ENCODE results near the gene IPO7. TPM values are rescaled to one million over a fixed set of nuclear protein-coding genes. Genes with fewer than 3 reads are reported as not detected.
A peak's percentile ranks its signal among the peaks of the same experiment; 100 is the strongest.

Gene IPO7
- total RNA-seq, 1 experiment from 2014 or later = 126 TPM

DNA sequence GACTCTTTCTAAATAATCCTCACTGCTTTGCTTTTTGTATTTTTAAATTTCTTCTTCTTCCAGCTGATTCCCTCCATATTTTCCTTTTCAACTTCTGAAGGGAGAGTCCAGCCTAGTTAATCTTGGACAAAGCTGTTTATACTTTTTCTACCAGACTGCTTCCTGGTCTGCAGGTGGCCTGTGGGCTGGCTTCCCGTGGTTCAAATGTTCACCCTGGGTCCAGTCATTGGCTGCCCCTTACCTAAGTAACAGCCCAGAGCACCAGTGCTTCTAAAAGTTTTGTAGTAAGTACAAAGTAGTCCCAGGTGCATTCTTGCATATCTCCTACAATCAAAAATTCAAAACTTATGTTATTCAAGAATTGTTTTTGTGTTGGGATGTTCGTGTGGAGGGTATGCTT is 95.4 kb downstream of the IPO7 start:
- H3K27me3 ChIP-seq (ENCODE audit: insufficient read depth, low read depth) = no peaks in the 10 kb centered on the region
- H3K4me3 ChIP-seq = no peak overlapping the region
- TF ChIP-seq, protein P1, sequence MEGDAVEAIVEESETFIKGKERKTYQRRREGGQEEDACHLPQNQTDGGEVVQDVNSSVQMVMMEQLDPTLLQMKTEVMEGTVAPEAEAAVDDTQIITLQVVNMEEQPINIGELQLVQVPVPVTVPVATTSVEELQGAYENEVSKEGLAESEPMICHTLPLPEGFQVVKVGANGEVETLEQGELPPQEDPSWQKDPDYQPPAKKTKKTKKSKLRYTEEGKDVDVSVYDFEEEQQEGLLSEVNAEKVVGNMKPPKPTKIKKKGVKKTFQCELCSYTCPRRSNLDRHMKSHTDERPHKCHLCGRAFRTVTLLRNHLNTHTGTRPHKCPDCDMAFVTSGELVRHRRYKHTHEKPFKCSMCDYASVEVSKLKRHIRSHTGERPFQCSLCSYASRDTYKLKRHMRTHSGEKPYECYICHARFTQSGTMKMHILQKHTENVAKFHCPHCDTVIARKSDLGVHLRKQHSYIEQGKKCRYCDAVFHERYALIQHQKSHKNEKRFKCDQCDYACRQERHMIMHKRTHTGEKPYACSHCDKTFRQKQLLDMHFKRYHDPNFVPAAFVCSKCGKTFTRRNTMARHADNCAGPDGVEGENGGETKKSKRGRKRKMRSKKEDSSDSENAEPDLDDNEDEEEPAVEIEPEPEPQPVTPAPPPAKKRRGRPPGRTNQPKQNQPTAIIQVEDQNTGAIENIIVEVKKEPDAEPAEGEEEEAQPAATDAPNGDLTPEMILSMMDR (conservative IDR thresholded peaks at IDR 0.05) = no peak
- TF ChIP-seq EZH2 (IDR thresholded peaks at IDR 0.05; ENCODE audit: low read depth) = no peak
- no peaks in the 10 kb centered on the region for H3K9me2 ChIP-seq (ENCODE audit: insufficient read depth)
- H3K36me3 ChIP-seq (ENCODE audit: low read depth) = no peaks in the 10 kb centered on the region
- no peak overlapping the region for H3K4me2 ChIP-seq
- H3F3A ChIP-seq (ENCODE audit: insufficient read depth, low read depth) = no peaks in the 10 kb centered on the region
- H3K9me3 ChIP-seq (ENCODE audit: insufficient read depth, low read depth) = no peaks in the 10 kb centered on the region
- H4K20me1 ChIP-seq (ENCODE audit: insufficient read depth) = no peaks in the 10 kb centered on the region
- CTCF ChIA-PET = no interaction called here
- POLR2A ChIA-PET (ENCODE audit: unreplicated experiment) = no interaction called here
- intact Hi-C loops (cut with micrococcal nuclease; ENCODE audit: unreplicated experiment) = no loop called here
- H3K4me1 ChIP-seq (replicated peaks; ENCODE audit: insufficient read depth) = no peaks in the 10 kb centered on the region
- DNase-seq = no peak
- no peak overlapping the region for H2AFZ ChIP-seq
- H3K27ac ChIP-seq = no peak overlapping the region
- no peaks in the 10 kb centered on the region for H3K79me2 ChIP-seq (ENCODE audit: low read depth)
- BruUV-seq (replicated peaks) = no TSS peak

DNA sequence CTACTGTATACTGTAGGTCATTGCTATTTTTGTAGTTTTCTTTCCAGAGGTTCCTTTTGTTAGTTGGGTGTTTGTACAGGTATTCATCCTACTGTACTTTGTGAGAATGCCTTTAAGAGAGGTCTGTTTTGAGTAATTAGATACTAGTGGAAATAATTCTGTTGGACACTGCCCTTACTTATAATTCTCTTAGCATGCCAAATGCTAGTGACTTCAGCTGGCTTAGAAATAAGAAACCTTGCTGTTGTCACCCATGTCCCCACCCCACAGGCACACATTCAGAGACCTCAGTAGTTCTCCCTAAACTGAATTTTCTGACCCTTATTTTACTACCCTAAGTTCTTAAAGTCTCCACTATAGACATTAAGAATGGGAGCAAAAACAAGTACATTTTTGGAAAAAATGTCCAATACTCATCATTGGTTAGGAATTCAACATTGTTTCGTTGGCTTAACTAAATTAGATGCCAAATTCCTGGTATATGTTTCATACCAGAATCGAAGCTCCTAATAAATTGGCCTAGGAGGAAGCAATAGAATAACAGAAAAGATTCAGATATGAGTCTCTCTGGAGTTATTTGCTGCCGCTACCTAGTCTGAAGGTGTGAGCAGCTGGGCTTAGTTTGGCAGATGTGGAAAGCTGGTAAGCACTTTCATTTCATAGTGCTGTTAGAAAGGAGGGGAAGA is 104.8 kb downstream of the IPO7 start:
- peak in 1 of 2 experiments; percentile 34 for DNase-seq
- Histone ChIP-seq H3F3A (ENCODE audit: insufficient read depth, low read depth) (no peaks in the 10 kb centered on the region), H3K9me2 (ENCODE audit: insufficient read depth) (no peaks in the 10 kb centered on the region), H3K4me3 (no peak overlapping the region), H3K4me2 (no peak overlapping the region), H3K79me2 (ENCODE audit: low read depth) (no peaks in the 10 kb centered on the region), H4K20me1 (ENCODE audit: insufficient read depth) (no peaks in the 10 kb centered on the region), H3K4me1 (replicated peaks; ENCODE audit: insufficient read depth) (no peaks in the 10 kb centered on the region), H3K27ac (no peak overlapping the region), H3K36me3 (ENCODE audit: low read depth) (no peaks in the 10 kb centered on the region), H3K27me3 (ENCODE audit: insufficient read depth, low read depth) (no peaks in the 10 kb centered on the region), H3K9me3 (ENCODE audit: insufficient read depth, low read depth) (no peaks in the 10 kb centered on the region), H2AFZ (no peak overlapping the region)
- BruUV-seq (replicated peaks) = no TSS peak
- ChIA-PET CTCF (no interaction called here), POLR2A (ENCODE audit: unreplicated experiment) (no interaction called here)
- intact Hi-C loops (cut with micrococcal nuclease; ENCODE audit: unreplicated experiment) = no loop called here
- TF ChIP-seq, protein P1 (conservative IDR thresholded peaks at IDR 0.05) = no peak
- no peak for TF ChIP-seq EZH2 (IDR thresholded peaks at IDR 0.05; ENCODE audit: low read depth)

DNA sequence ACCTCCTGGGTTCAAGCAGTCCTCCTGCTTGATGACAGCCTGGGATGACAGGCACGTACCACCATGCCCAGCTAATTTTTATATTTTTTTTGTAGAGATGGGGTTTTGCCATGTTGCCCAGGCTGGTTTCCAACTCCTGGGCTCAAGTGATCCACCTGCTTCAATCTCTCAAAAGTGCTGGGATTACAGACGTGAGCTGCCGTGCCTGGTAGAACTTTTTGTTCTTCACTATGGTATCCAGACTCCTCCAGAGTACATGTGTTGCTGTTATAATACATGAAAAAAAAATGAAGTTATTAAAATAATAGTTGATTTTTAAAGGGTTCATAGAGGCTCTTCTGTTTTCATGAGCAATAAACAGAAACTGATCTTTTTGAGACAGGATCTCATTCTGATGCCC is 105.9 kb downstream of the IPO7 start:
- H2AFZ ChIP-seq = no peak overlapping the region
- ChIA-PET CTCF (no interaction called here), POLR2A (ENCODE audit: unreplicated experiment) (no interaction called here)
- intact Hi-C loops (cut with micrococcal nuclease; ENCODE audit: unreplicated experiment) = no loop called here
- no peak overlapping the region for H3K27ac ChIP-seq
- H3K27me3 ChIP-seq (ENCODE audit: insufficient read depth, low read depth) = no peaks in the 10 kb centered on the region
- H3K9me2 ChIP-seq (ENCODE audit: insufficient read depth) = no peaks in the 10 kb centered on the region
- TF ChIP-seq, protein P1 (conservative IDR thresholded peaks at IDR 0.05) = no peak
- no peak for TF ChIP-seq EZH2 (IDR thresholded peaks at IDR 0.05; ENCODE audit: low read depth)
- H3K79me2 ChIP-seq (ENCODE audit: low read depth) = no peaks in the 10 kb centered on the region
- H3F3A ChIP-seq (ENCODE audit: insufficient read depth, low read depth) = no peaks in the 10 kb centered on the region
- no peaks in the 10 kb centered on the region for H3K4me1 ChIP-seq (replicated peaks; ENCODE audit: insufficient read depth)
- no peak for DNase-seq
- H3K9me3 ChIP-seq (ENCODE audit: insufficient read depth, low read depth) = no peaks in the 10 kb centered on the region
- no peak overlapping the region for H3K4me2 ChIP-seq
- H4K20me1 ChIP-seq (ENCODE audit: insufficient read depth) = no peaks in the 10 kb centered on the region
- H3K4me3 ChIP-seq = no peak overlapping the region
- no TSS peak for BruUV-seq (replicated peaks)
- no peaks in the 10 kb centered on the region for H3K36me3 ChIP-seq (ENCODE audit: low read depth)
